ENCODE data around the gene LMCD1. TPM values are rescaled to one million over a fixed set of nuclear protein-coding genes. Genes with fewer than 3 reads are reported as not detected.

LMCD1 gene
- total and polyA plus RNA-seq, 8 donors = 67.0 to 86.4 (median 79.6) TPM

DNA sequence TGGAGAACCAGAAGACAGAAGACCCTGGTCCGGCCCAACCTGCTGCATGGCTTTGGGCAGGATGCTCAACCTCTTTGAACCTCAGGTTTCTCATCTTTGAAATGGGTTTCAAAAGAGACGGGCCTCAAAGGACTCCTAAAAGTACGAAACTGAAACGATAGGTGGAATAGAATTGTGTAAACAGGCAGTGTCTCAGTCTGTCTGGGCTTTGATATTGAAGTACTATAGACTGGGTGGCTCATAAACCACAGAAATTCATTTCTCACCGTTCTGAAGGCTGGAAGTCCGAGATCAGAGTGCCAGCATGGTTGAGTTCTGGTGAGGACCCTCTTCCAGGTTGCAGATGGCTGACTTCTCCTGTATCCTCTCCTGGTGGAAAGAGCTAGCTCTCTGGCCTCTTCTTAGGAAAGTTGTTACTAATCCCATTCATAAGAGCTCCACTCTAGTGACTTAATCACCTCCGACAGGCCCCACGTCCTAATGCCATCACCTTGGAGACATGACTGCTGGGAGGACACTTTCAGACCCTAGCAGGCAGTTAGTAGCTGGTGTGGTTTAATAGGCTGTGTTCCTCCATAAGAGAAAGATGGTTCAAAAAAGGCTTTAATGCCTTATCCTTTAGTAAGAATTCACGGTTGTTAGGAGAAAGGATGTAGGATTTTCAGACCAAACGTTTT, 107.3 kb downstream of the LMCD1 start:
- no peak for DNase-seq
- intact Hi-C loops (cut with DNase I) = no loop called here
- Histone ChIP-seq H3K4me1 (peaks cover 0 to 5% of the 10 kb centered on the region in 2 donors), H3K4me3 (no peak overlapping the region), H3K9me3 (no peaks in the 10 kb centered on the region), H3K36me3 (no peaks in the 10 kb centered on the region), H3K27ac (no peak overlapping the region), H3K27me3 (no peaks in the 10 kb centered on the region)
- TF ChIP-seq, protein P1, sequence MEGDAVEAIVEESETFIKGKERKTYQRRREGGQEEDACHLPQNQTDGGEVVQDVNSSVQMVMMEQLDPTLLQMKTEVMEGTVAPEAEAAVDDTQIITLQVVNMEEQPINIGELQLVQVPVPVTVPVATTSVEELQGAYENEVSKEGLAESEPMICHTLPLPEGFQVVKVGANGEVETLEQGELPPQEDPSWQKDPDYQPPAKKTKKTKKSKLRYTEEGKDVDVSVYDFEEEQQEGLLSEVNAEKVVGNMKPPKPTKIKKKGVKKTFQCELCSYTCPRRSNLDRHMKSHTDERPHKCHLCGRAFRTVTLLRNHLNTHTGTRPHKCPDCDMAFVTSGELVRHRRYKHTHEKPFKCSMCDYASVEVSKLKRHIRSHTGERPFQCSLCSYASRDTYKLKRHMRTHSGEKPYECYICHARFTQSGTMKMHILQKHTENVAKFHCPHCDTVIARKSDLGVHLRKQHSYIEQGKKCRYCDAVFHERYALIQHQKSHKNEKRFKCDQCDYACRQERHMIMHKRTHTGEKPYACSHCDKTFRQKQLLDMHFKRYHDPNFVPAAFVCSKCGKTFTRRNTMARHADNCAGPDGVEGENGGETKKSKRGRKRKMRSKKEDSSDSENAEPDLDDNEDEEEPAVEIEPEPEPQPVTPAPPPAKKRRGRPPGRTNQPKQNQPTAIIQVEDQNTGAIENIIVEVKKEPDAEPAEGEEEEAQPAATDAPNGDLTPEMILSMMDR (IDR thresholded peaks at IDR 0.05) = no peak
- ATAC-seq = no peak

DNA sequence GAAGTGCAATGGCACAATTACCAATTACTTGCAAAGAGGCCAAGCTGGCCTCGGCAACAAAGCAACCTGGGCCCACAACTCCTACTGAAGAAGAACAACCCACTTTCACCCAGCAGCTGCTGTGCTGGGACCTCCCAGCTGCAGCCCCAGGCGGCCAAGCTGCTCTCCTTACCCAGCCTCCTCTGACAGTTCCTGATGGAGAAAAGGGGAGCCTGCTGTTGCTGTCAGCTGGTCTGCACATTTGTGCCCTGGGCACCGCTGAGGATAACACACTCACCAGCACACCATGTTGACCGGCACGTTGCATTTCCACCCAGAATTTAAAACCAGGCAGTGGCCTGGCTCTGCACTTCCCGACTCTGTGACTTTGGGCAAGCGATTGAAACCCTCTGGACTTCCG, 109.3 kb downstream of the LMCD1 start:
- no peaks in the 10 kb centered on the region for H3K9me3 ChIP-seq
- intact Hi-C loops (cut with DNase I) = no loop called here
- no peaks in the 10 kb centered on the region for H3K27me3 ChIP-seq
- TF ChIP-seq, protein P1 (IDR thresholded peaks at IDR 0.05) = no peak
- no peak overlapping the region for H3K4me3 ChIP-seq
- H3K27ac ChIP-seq = no peak overlapping the region
- DNase-seq (no peak), ATAC-seq (no peak)
- H3K4me1 ChIP-seq = peaks cover 0 to 5% of the 10 kb centered on the region in 2 donors
- no peaks in the 10 kb centered on the region for H3K36me3 ChIP-seq

DNA sequence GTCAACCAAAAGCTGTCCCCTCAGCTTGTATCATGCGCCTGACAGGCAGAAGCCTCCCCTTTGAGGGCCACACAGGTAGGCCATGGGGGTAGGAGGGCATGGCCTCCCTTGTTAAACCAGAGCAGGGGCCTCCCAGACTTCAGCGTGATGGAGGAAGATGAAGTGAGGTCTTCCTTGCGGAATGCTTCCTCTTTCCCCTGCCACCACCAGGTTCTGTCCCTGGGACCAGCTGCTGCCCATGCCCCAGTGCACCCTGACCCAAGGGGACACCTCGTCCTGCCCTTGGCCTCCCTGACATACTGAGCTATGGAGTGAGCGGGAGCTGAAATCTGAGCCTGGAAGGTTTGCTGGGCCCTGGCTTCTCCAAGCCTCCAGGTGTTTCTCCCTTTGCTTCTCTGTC, 116.3 kb downstream of the LMCD1 start:
- H3K27ac ChIP-seq = no peak overlapping the region
- peaks cover 4 to 5% of the 10 kb centered on the region in 2 donors for H3K4me1 ChIP-seq
- peaks cover 0 to 6% of the 10 kb centered on the region in 2 donors for H3K9me3 ChIP-seq
- intact Hi-C loops (cut with DNase I) = no loop called here
- DNase-seq (no peak), ATAC-seq (no peak)
- no peaks in the 10 kb centered on the region for H3K36me3 ChIP-seq
- TF ChIP-seq, protein P1 (IDR thresholded peaks at IDR 0.05) = no peak
- H3K4me3 ChIP-seq = no peak overlapping the region
- no peaks in the 10 kb centered on the region for H3K27me3 ChIP-seq

DNA sequence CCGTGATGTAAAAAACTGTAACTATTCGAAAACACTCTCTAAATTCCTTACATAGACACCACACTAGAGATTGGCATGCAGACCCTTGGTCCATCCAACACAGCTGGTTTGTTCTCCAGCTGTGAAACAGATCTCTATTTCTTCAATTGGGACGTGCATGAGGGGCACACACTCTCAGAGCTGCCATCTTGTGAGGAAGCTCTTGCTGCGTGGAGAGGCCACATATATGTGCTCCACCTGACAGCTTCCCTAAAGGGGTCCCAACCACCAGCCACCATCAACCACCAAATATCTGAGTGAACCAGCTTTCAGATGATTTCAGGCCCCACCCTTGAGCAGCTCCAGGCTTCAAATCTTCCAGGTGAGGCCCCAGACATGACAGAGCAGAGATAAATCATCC, 117.3 kb downstream of the LMCD1 start:
- intact Hi-C loops (cut with DNase I) = no loop called here
- DNase-seq (no peak), ATAC-seq (no peak)
- Histone ChIP-seq H3K36me3 (no peaks in the 10 kb centered on the region), H3K4me1 (peaks cover 8 to 12% of the 10 kb centered on the region in 2 donors), H3K27ac (no peak overlapping the region), H3K9me3 (peaks cover 0 to 6% of the 10 kb centered on the region in 2 donors), H3K4me3 (no peak overlapping the region), H3K27me3 (no peaks in the 10 kb centered on the region)
- TF ChIP-seq, protein P1 (IDR thresholded peaks at IDR 0.05) = no peak

DNA sequence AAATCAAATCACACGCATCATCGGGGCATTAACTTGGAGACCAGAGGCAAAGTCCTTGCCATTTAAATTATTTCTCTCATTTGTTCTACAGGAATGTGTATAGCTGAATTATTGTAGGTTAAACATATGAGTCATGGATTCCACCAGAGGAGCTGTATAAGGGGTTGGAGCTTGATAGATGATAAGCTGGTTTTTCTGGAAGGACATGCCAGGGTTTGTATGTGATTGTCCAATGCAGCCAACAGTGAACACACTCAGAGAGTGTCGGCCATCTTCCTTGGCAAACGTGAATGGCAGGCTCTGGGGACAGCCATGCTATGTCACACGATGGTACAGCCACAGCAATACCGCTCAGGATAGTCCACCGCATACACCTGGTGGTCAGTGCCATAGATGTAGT, 117.9 kb downstream of the LMCD1 start:
- H3K9me3 ChIP-seq = peaks cover 0 to 6% of the 10 kb centered on the region in 2 donors
- H3K4me3 ChIP-seq = no peak overlapping the region
- no peaks in the 10 kb centered on the region for H3K27me3 ChIP-seq
- no peak for ATAC-seq
- H3K27ac ChIP-seq = no peak overlapping the region
- no peak for DNase-seq
- no peaks in the 10 kb centered on the region for H3K36me3 ChIP-seq
- intact Hi-C loops (cut with DNase I) = no loop called here
- TF ChIP-seq, protein P1 (IDR thresholded peaks at IDR 0.05) = no peak
- peaks cover 8 to 12% of the 10 kb centered on the region in 2 donors for H3K4me1 ChIP-seq
